D721Med (cell line): ENCODE measurements around the gene METTL16.

Experiments used
- DNase-seq: peaks from one replicate; pipeline ENCODE4 v3.0.0; 2011; ENCODE audit warnings: low spot score; ENCODE audit not compliant: insufficient read length
- FAIRE-seq: peaks from 2 replicates; lab custom pipeline; 2011; peaks lifted over from hg19 to GRCh38; lab: Jason Lieb, UNC
- TF ChIP-seq, protein P1 (sequence below): IDR thresholded peaks from 2 replicates; pipeline ENCODE4 v1.5.1; 2012; ENCODE audit warnings: mild to moderate bottlenecking, control low read depth; ENCODE audit not compliant: insufficient read depth; ENCODE audit errors: missing control alignments

Gene METTL16

DNA sequence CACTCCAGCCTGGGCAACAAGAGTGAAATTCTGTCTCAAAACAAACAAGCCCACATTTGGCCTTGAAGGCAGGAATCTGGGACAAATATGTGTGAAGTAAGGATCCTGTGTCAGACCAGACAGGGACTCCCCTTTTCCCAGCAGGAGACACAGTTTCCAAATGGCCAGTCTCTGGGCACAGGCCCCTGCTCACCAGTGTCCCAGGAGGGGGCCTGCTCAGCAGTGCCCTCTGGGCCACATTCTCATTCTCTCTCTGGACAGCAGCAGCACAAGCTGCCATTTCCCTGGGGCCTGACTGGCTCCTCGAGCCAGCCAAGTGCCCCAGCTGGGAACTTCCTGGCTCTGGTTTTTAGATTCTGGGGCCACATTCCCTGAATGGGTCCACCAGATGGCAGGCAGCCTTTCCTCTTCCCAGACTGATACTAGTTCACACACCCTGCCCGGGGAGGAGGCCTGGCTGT is 99.1 kb downstream of the METTL16 start:
- no peak for DNase-seq
- TF ChIP-seq, protein P1, sequence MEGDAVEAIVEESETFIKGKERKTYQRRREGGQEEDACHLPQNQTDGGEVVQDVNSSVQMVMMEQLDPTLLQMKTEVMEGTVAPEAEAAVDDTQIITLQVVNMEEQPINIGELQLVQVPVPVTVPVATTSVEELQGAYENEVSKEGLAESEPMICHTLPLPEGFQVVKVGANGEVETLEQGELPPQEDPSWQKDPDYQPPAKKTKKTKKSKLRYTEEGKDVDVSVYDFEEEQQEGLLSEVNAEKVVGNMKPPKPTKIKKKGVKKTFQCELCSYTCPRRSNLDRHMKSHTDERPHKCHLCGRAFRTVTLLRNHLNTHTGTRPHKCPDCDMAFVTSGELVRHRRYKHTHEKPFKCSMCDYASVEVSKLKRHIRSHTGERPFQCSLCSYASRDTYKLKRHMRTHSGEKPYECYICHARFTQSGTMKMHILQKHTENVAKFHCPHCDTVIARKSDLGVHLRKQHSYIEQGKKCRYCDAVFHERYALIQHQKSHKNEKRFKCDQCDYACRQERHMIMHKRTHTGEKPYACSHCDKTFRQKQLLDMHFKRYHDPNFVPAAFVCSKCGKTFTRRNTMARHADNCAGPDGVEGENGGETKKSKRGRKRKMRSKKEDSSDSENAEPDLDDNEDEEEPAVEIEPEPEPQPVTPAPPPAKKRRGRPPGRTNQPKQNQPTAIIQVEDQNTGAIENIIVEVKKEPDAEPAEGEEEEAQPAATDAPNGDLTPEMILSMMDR = no peak
- no peak for FAIRE-seq

DNA sequence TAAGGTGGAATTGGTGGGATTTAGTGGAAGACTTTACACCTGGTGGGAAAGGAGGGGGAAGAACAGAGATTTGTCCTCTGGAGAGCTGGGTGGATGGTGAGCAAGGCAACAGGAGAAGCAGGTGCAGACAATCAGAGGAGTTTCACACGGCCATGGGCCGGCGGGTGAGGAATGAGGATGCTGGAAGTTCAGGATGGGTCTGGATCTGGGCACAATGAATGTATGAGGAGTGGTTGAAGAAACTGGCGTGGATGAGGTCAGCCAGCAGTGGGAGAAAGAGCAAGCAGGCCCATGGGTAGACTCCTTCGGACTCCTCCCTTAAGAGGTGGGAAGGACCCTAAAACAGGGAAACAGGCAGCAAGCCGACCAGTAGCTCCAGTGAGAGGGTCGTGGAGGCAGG is 100.7 kb downstream of the METTL16 start:
- TF ChIP-seq, protein P1 = no peak
- FAIRE-seq = no peak
- no peak for DNase-seq

DNA sequence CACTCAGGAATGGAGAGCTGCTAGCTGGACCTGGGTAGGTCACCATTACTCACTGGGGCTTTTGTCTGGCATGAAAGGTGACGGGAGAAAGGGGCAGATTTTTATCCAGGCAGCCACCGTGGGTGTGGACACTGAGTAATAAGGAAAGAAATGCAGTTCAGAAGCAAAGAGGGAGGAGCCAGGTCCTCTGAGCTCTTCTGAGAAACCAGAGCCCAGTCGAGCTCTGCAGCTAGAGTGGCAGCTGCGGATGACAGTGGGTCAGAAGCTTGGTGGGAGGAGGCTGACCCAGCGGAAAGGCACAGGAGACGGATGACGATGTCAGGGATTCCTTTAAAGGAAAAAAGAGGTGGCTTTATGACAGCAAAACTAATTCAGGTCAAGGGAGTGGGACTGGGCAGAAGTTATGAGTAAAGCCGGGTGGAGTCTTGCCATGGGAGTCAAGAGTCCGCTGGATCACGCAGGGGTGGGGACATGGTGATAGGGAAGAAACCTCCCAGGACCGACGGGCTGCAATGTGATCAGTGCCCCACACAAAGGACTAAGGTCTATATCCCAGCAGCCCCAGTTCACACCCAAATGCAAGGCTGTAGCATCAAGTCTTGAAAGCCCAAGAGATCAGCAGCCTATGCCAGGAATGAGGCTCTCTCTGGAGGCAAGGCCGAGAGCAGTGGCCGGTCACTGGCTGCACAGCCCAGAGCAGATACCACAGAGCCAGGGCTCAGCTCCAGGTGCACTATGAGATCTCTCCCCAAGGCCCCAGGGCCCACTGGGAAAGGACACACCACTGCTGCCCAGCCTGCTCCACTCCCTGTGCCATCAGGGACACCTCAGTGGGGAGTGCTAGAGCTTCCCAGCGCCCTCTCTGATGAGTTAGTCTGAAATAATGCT is 104.5 kb downstream of the METTL16 start:
- TF ChIP-seq, protein P1 = no peak
- FAIRE-seq (no peak), DNase-seq (no peak)

DNA sequence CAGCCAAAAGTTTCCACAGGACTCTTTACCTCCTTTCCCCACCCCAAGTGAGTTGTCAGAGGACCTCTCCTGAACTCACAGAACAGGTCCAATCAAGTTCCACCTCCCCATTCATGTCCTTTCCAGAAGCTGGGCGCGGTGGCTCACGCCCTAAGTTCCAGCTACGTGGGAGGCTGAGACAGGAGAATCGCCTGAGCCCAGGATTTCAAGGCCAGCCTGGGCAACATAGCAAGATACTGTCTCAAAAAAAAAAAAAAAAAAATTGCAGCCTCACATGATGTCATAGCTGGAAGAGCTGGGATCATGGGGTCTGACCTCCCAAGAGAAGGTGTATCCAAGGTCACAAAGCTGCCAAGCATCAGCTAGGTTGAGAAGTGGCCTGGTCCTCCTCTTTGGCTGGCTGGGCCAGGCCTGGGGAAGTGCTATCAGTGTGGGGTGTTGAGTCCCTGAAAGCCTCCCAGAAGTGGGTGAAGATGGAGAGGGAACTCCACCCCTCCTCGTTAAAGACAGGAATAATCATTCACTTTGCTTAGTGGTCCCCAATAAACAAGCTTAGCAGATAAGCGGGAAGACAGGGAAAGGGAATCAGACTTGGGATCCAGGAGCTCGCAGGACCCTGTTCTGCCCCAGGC is 105.3 kb downstream of the METTL16 start:
- TF ChIP-seq, protein P1 = no peak
- FAIRE-seq = no peak

DNA sequence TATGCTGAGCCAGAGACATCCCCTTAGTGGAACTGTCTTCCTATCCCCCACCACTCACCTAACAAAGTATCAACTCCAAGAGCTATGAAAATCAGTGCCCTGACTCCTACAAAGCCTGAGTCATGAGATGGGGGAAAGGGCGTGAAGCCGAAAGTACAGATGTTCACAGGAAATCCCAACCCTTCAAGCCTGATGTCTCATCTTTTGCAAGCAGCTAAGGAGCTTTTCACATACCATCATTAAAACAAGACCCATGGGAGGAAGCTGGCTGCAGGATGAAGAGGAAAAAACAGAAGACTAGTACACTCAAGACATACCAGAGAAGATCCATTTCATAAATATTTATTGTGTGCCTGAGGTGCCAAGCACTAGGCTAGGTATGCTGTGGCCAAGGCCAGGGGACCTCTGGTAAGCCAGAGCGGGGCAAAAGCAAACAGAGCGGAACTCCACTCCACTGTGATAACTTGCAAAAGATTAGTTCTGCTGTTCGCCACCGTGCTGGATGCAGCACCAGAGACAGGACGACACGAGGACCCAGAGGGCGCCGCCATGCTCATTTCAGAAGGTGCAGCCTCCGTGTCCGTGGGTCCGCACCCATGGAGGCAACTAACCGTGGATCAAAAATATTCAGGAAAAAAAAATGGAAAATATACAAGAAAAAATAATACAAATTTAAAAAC is 106.3 kb downstream of the METTL16 start:
- no peak for FAIRE-seq
- DNase-seq = no peak
- TF ChIP-seq, protein P1 = no peak

More for the DNA sequence above, 105.3 kb downstream of the METTL16 start:
- DNase-seq = no peak

DNA sequence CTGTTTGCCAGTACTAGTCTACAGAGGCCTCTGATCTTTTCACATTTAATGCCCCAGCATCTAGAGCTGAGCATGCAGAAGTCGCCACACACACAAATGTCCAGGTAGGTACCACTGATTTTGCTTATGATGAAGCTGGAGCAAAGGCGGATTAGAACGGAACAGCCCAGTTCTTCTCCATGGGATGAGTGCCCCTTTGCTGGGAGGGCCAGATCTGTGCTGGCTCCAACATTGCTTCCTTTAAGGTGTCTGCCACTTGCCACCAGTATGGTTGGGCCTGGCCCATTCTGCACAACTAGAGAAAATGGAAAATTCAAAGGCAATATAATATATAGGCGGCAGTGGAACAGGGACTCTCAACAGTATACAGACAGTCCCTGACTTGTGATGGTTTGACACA is 108.6 kb downstream of the METTL16 start:
- FAIRE-seq (no peak), DNase-seq (no peak)
- TF ChIP-seq, protein P1 = no peak
